Measurements from ENCODE around the gene CNTN2. TPM values are rescaled to one million over a fixed set of nuclear protein-coding genes. Genes with fewer than 3 reads are reported as not detected.

CNTN2 gene
- total RNA-seq, 1 experiment from 2014 or later, result not detected

DNA sequence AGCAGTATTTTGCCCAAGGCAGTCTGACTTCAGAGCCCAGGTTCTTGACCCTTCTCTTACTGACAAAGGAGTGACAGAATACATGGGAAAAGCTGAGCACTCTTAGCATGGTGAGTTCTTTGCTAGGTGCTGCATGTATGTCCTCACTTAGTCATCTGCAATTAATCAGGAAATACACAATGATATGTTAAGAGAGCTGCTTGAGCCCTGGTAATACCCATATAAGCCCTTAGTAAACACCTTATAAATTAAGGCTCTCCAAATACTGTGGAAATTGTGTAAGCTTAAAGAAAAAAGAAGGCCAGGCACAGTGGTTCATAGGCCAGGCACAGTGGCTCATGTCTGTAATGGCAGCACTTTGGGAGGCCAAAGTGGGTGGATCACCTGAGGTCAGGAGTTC, 55.2 kb downstream of the CNTN2 start:
- Histone ChIP-seq H3K4me1 (ENCODE audit: control insufficient read depth, insufficient read depth, low read length) (no peaks in the 10 kb centered on the region), H3K36me3 (ENCODE audit: control insufficient read depth, insufficient read depth, low read length) (peaks cover 44% of the 10 kb centered on the region), H3K27ac (ENCODE audit: low read length) (no peak overlapping the region), H3K4me3 (ENCODE audit: low read depth in 2 of 2, low read length in 2 of 2) (no peak overlapping the region), H3K9me3 (ENCODE audit: control insufficient read depth, insufficient read depth, low read depth, low read length) (no peaks in the 10 kb centered on the region), H3K27me3 (ENCODE audit: control insufficient read depth, insufficient read depth, low read length) (no peaks in the 10 kb centered on the region)
- BruUV-seq (replicated peaks), result no TSS peak
- in situ Hi-C loops (cut with HindIII; ENCODE audit: low pct_unique_long_range_greater_than_20kb, low sequenced_read_pairs) (no loop called here), intact Hi-C loops (cut with micrococcal nuclease; ENCODE audit: unreplicated experiment) (no loop called here)
- ATAC-seq (no peak), DNase-seq (ENCODE audit: low read depth, low spot score) (no peak)
- ChIA-PET POLR2A (no interaction called here), CTCF (no interaction called here)
- TF ChIP-seq POLR2AphosphoS5 (IDR thresholded peaks at IDR 0.05; ENCODE audit: low read depth, low read length) (no peak), TCF7L2 (IDR thresholded peaks at IDR 0.05; ENCODE audit: low read depth, low read length) (no peak), SIN3A (IDR thresholded peaks at IDR 0.05; ENCODE audit: borderline replicate concordance, insufficient read depth, low read depth, low read length) (no peak)
- TF ChIP-seq, protein P1, sequence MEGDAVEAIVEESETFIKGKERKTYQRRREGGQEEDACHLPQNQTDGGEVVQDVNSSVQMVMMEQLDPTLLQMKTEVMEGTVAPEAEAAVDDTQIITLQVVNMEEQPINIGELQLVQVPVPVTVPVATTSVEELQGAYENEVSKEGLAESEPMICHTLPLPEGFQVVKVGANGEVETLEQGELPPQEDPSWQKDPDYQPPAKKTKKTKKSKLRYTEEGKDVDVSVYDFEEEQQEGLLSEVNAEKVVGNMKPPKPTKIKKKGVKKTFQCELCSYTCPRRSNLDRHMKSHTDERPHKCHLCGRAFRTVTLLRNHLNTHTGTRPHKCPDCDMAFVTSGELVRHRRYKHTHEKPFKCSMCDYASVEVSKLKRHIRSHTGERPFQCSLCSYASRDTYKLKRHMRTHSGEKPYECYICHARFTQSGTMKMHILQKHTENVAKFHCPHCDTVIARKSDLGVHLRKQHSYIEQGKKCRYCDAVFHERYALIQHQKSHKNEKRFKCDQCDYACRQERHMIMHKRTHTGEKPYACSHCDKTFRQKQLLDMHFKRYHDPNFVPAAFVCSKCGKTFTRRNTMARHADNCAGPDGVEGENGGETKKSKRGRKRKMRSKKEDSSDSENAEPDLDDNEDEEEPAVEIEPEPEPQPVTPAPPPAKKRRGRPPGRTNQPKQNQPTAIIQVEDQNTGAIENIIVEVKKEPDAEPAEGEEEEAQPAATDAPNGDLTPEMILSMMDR (IDR thresholded peaks at IDR 0.05), result no peak
- TF ChIP-seq, protein P2, sequence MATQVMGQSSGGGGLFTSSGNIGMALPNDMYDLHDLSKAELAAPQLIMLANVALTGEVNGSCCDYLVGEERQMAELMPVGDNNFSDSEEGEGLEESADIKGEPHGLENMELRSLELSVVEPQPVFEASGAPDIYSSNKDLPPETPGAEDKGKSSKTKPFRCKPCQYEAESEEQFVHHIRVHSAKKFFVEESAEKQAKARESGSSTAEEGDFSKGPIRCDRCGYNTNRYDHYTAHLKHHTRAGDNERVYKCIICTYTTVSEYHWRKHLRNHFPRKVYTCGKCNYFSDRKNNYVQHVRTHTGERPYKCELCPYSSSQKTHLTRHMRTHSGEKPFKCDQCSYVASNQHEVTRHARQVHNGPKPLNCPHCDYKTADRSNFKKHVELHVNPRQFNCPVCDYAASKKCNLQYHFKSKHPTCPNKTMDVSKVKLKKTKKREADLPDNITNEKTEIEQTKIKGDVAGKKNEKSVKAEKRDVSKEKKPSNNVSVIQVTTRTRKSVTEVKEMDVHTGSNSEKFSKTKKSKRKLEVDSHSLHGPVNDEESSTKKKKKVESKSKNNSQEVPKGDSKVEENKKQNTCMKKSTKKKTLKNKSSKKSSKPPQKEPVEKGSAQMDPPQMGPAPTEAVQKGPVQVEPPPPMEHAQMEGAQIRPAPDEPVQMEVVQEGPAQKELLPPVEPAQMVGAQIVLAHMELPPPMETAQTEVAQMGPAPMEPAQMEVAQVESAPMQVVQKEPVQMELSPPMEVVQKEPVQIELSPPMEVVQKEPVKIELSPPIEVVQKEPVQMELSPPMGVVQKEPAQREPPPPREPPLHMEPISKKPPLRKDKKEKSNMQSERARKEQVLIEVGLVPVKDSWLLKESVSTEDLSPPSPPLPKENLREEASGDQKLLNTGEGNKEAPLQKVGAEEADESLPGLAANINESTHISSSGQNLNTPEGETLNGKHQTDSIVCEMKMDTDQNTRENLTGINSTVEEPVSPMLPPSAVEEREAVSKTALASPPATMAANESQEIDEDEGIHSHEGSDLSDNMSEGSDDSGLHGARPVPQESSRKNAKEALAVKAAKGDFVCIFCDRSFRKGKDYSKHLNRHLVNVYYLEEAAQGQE (IDR thresholded peaks at IDR 0.05; ENCODE audit: insufficient read depth in 1 of 2, low read depth in 2 of 2, low read length in 1 of 2), result no peak

DNA sequence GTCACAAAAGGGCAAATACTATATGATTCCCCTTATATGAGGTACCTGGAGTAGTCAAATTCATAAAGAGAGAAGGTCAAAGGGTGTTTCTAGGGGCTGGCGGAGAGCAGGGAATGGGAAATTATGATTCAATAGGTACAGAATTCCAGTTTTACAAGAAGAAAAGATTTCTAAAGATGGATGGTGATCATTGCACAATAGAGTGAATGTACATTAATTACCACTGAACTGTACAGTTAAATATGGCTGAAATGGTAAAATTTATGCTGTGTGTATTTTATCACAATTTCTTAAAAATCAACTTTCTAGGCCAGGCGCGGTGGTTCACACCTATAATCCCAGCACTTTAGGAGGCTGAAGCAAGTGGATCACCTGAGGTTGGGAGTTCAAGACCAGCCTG, 59.4 kb downstream of the CNTN2 start:
- no peak for TF ChIP-seq SIN3A (IDR thresholded peaks at IDR 0.05; ENCODE audit: borderline replicate concordance, insufficient read depth, low read depth, low read length)
- TF ChIP-seq, protein P2 (IDR thresholded peaks at IDR 0.05; ENCODE audit: insufficient read depth in 1 of 2, low read depth in 2 of 2, low read length in 1 of 2), result no peak
- TF ChIP-seq, protein P1 (IDR thresholded peaks at IDR 0.05), result no peak
- no peak for TF ChIP-seq POLR2AphosphoS5 (IDR thresholded peaks at IDR 0.05; ENCODE audit: low read depth, low read length)
- no peak overlapping the region for H3K4me3 ChIP-seq (ENCODE audit: low read depth in 2 of 2, low read length in 2 of 2)
- DNase-seq (ENCODE audit: low read depth, low spot score) (no peak), ATAC-seq (no peak)
- no TSS peak for BruUV-seq (replicated peaks)
- no peaks in the 10 kb centered on the region for H3K27me3 ChIP-seq (ENCODE audit: control insufficient read depth, insufficient read depth, low read length)
- ChIA-PET CTCF (no interaction called here), POLR2A (no interaction called here)
- peaks cover 47% of the 10 kb centered on the region for H3K36me3 ChIP-seq (ENCODE audit: control insufficient read depth, insufficient read depth, low read length)
- no peaks in the 10 kb centered on the region for H3K4me1 ChIP-seq (ENCODE audit: control insufficient read depth, insufficient read depth, low read length)
- in situ Hi-C loops (cut with HindIII; ENCODE audit: low pct_unique_long_range_greater_than_20kb, low sequenced_read_pairs) (no loop called here), intact Hi-C loops (cut with micrococcal nuclease; ENCODE audit: unreplicated experiment) (no loop called here)
- H3K9me3 ChIP-seq (ENCODE audit: control insufficient read depth, insufficient read depth, low read depth, low read length), result no peaks in the 10 kb centered on the region
- no peak overlapping the region for H3K27ac ChIP-seq (ENCODE audit: low read length)

All from Panc1 (cell line).